Neural cell (in vitro differentiated cells): ENCODE results near the gene DLG5. TPM values are rescaled to one million over a fixed set of nuclear protein-coding genes. Genes with fewer than 3 reads are reported as not detected.
"Not testable (repeated sequence)": the region's sequence is repeated elsewhere in the genome, so short reads cannot be mapped to it uniquely, and the experiment has no call there.

Experiments
- H2AFZ ChIP-seq: fragments of 200-600, 300-800 bp; sonication (generic), shearing (Covaris generic); 2 replicates; pipeline ENCODE4 v1.6.0; 2014; ENCODE audit warnings: low read depth, mild to moderate bottlenecking, antibody characterized with exemption, low read length, moderate library complexity
- H3F3A ChIP-seq: fragments of 200-600 bp; shearing (Covaris generic); 2 replicates; pipeline ENCODE4 v1.6.1; 2016; ENCODE audit warnings: mild to moderate bottlenecking, moderate library complexity, mixed read lengths, antibody characterized with exemption, low read length; ENCODE audit not compliant: insufficient read depth, poor library complexity, severe bottlenecking
- H3K27ac ChIP-seq: fragments of 200-600, 300-800 bp; sonication (generic), shearing (Covaris generic); 2 replicates; pipeline ENCODE4 v1.5.1; 2014; ENCODE audit warnings: mild to moderate bottlenecking, low read length, moderate library complexity
- H3K27me3 ChIP-seq: fragments of 300-800, 200-600 bp; sonication (generic), shearing (Covaris generic); 2 replicates; pipeline ENCODE4 v1.6.0; 2014; ENCODE audit warnings: mild to moderate bottlenecking, low read depth, low read length, moderate library complexity; ENCODE audit not compliant: insufficient read depth
- H3K36me3 ChIP-seq: fragments of 300-800, 200-600 bp; sonication (generic), shearing (Covaris generic); 2 replicates; pipeline ENCODE4 v1.5.1; 2014; ENCODE audit warnings: mild to moderate bottlenecking, antibody characterized with exemption, low read length, moderate library complexity; ENCODE audit not compliant: insufficient read depth
- H3K4me2 ChIP-seq: fragments of 300-800, 200-600 bp; sonication (generic), shearing (Covaris generic); 2 replicates; pipeline ENCODE4 v1.6.0; 2014; ENCODE audit warnings: mild to moderate bottlenecking, low read length
- H3K4me3 ChIP-seq: fragments of 300-800, 200-600 bp; sonication (generic), shearing (Covaris generic); 2 replicates; pipeline ENCODE4 v1.5.1; 2014; ENCODE audit warnings: mild to moderate bottlenecking, low read length, moderate library complexity
- H3K79me2 ChIP-seq: fragments of 200-600 bp; shearing (Covaris generic); replicated peaks from 2 replicates; pipeline ENCODE4 v1.6.0; 2014; ENCODE audit warnings: mild to moderate bottlenecking, low read length, moderate library complexity; ENCODE audit not compliant: insufficient read depth
- H3K9ac ChIP-seq: fragments of 300-800, 200-600 bp; sonication (generic), shearing (Covaris generic); 2 replicates; pipeline ENCODE4 v1.6.1; 2016; ENCODE audit warnings: mild to moderate bottlenecking, low read length, mixed read lengths
- H3K9me2 ChIP-seq: fragments of 200-600 bp; shearing (Covaris generic); 2 replicates; pipeline ENCODE4 v1.6.1; 2016; ENCODE audit warnings: mild to moderate bottlenecking, low read length, mixed read lengths; ENCODE audit not compliant: insufficient read depth
- H3K9me3 ChIP-seq: fragments of 200-600, 300-800 bp; sonication (generic), shearing (Covaris generic); 2 replicates; pipeline ENCODE4 v1.6.1; 2016; ENCODE audit warnings: mild to moderate bottlenecking, mixed run types, low read length, moderate library complexity, mixed read lengths
- H4K20me1 ChIP-seq: fragments of 200-600 bp; shearing (Covaris generic); 2 replicates; pipeline ENCODE4 v1.6.1; 2016; ENCODE audit warnings: mild to moderate bottlenecking, mixed run types; ENCODE audit not compliant: insufficient read depth
- CTCF ChIP-seq: fragments of 450-650 bp; IDR thresholded peaks from 2 replicates; pipeline ENCODE4 v1.5.1; 2014; ENCODE audit warnings: antibody characterized with exemption, mild to moderate bottlenecking, moderate library complexity; ENCODE audit not compliant: poor library complexity, severe bottlenecking
- EP300 ChIP-seq: fragments of 450-650 bp; conservative IDR thresholded peaks from 2 replicates; pipeline ENCODE4 v1.6.1; 2014; ENCODE audit warnings: antibody characterized with exemption, mild to moderate bottlenecking, moderate library complexity; ENCODE audit not compliant: poor library complexity, severe bottlenecking
- EZH2 ChIP-seq: fragments of 200-600, 300-800 bp; shearing (Covaris generic), sonication (generic); IDR thresholded peaks from 2 replicates; pipeline ENCODE4 v1.6.1; 2014; ENCODE audit warnings: antibody characterized with exemption, low read length, borderline replicate concordance, mild to moderate bottlenecking; ENCODE audit not compliant: insufficient read depth, poor library complexity, severe bottlenecking
- MXI1 ChIP-seq: fragments of 450-650 bp; conservative IDR thresholded peaks from 2 replicates; pipeline ENCODE4 v1.6.1; 2014; ENCODE audit warnings: antibody characterized with exemption, mild to moderate bottlenecking; ENCODE audit not compliant: poor library complexity, severe bottlenecking
- POLR2AphosphoS5 ChIP-seq: IDR thresholded peaks from 2 replicates; pipeline ENCODE4 v1.6.1; 2012
- RAD21 ChIP-seq: fragments of 450-650 bp; conservative IDR thresholded peaks from 2 replicates; pipeline ENCODE4 v1.6.1; 2014; ENCODE audit warnings: antibody characterized with exemption, mild to moderate bottlenecking, moderate library complexity
- REST ChIP-seq: IDR thresholded peaks from 2 replicates; pipeline ENCODE4 v1.6.1; 2012; ENCODE audit warnings: borderline replicate concordance
- SMC3 ChIP-seq: fragments of 450-650 bp; conservative IDR thresholded peaks from 2 replicates; pipeline ENCODE4 v1.6.1; 2014; ENCODE audit warnings: antibody characterized with exemption, mild to moderate bottlenecking, moderate library complexity; ENCODE audit not compliant: poor library complexity
- TAF1 ChIP-seq: IDR thresholded peaks from 2 replicates; pipeline ENCODE4 v1.6.1; 2012; ENCODE audit warnings: low read depth
- polyA plus RNA-seq: library from polyadenylated mRNA; depleted of rRNA; stranded (reverse); fragments of >200 nt; gene quantifications from 2 replicates; pipeline ENCODE4 v1.2.3, GENCODE V29; 2014

DLG5 gene
- polyA plus RNA-seq, 1 donor from 2014 or later = 72.9 TPM

- no peak overlapping the region for H2AFZ ChIP-seq
- H3K27me3 ChIP-seq = no peaks in the 10 kb centered on the region
- no peaks in the 10 kb centered on the region for H3K79me2 ChIP-seq
- no peaks in the 10 kb centered on the region for H3F3A ChIP-seq
- TF ChIP-seq EP300 = no peak
- TF ChIP-seq TAF1 = no peak
- no peak for TF ChIP-seq SMC3
- no peak for TF ChIP-seq POLR2AphosphoS5
- TF ChIP-seq EZH2 = no peak
- no peak for TF ChIP-seq RAD21
- TF ChIP-seq MXI1 = no peak
- TF ChIP-seq CTCF = no peak
- TF ChIP-seq REST = no peak
- no peaks in the 10 kb centered on the region for H3K36me3 ChIP-seq
- no peaks in the 10 kb centered on the region for H3K9me2 ChIP-seq
- H4K20me1 ChIP-seq = no peaks in the 10 kb centered on the region
- no peak overlapping the region for H3K27ac ChIP-seq
- no peak overlapping the region for H3K9ac ChIP-seq
- no peak overlapping the region for H3K4me2 ChIP-seq
- H3K4me3 ChIP-seq = no peak overlapping the region
- H3K9me3 ChIP-seq = no peaks in the 10 kb centered on the region
Observed at GRCh38 chr10:77768039-77768438, 158.5 kb downstream of the DLG5 start.

DNA sequence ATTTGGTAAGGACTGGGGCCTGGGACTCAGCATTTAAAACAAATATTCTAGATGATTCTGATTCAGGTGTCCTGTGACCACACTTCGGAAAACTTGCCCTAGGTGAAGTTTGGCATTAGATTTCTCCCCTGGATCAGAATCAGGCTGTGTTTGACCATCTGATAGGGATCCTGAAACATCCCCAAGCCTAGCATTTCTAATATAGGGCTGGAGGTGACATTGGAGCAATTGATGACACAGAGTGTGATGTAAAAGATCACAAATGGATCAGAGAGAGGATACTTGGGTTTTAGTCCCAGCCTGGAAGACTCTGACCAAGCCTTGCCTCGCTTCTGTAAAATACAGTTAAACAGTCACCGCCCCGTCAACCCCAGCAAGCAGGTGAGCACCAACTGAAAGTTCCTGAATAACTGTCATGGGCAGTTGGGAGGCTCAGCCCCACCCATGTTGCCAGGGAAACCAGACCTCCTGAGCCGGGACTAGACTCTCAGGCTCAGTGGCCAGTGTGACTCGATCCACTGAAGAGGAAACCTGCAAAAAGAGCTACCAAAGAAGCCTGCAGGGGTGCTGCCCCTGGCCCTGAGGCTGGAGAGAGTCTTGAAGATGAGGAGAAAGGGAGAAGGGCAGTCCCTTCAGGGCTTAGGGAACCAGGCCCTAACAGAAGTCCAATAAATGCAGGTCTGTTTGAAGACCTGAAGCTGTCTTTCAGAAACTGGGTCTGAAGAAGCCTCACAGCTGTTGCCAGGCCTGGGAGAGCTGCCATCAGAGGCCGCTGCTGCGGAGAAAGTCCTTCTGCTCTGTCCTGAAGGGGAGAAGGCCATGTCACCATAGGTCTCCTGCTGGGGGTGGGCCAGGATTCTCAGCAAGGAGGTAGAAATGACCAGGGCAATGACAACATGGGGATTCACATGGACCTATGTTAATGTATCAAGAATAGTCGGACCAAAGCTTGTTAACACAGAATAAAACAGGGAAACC is 162.8 kb downstream of the DLG5 start:
- TF ChIP-seq EP300 (no peak), EZH2 (no peak), TAF1 (no peak), POLR2AphosphoS5 (no peak), RAD21 (no peak), REST (no peak)

GRCh38 chr10:77758406-77758805 is 168.1 kb downstream of the DLG5 start:
- not testable (repeated sequence) for H3K4me2 ChIP-seq, H3K9me2 ChIP-seq

More for the DNA sequence above, 162.8 kb downstream of the DLG5 start:
- Histone ChIP-seq H3K79me2 (no peaks in the 10 kb centered on the region), H3F3A (no peaks in the 10 kb centered on the region), H3K4me2 (no peak overlapping the region), H2AFZ (no peak overlapping the region), H4K20me1 (no peaks in the 10 kb centered on the region), H3K36me3 (no peaks in the 10 kb centered on the region), H3K9ac (no peak overlapping the region), H3K9me2 (no peaks in the 10 kb centered on the region), H3K27me3 (no peaks in the 10 kb centered on the region), H3K9me3 (no peaks in the 10 kb centered on the region), H3K4me3 (no peak overlapping the region), H3K27ac (no peak overlapping the region)

More at GRCh38 chr10:77758406-77758805, 168.1 kb downstream of the DLG5 start:
- not testable (repeated sequence) for H3K36me3 ChIP-seq, H3K27ac ChIP-seq, H3F3A ChIP-seq, H3K9me3 ChIP-seq, H4K20me1 ChIP-seq, H2AFZ ChIP-seq, H3K79me2 ChIP-seq, H3K9ac ChIP-seq, H3K4me3 ChIP-seq, H3K27me3 ChIP-seq
